GM21423 (cell line): Measurements from ENCODE around the gene WNT9A.
"Not testable (repeated sequence)": the region's sequence is repeated elsewhere in the genome, so short reads cannot be mapped to it uniquely, and the experiment has no call there.

ENCODE experiments used
- ATAC-seq: cut with Tn5 transposase; IDR thresholded peaks from one replicate; pipeline ENCODE4 v1.9.1; 2021; ENCODE audit warnings: mild to moderate bottlenecking, moderate library complexity; ENCODE audit not compliant: unreplicated experiment

WNT9A gene

DNA sequence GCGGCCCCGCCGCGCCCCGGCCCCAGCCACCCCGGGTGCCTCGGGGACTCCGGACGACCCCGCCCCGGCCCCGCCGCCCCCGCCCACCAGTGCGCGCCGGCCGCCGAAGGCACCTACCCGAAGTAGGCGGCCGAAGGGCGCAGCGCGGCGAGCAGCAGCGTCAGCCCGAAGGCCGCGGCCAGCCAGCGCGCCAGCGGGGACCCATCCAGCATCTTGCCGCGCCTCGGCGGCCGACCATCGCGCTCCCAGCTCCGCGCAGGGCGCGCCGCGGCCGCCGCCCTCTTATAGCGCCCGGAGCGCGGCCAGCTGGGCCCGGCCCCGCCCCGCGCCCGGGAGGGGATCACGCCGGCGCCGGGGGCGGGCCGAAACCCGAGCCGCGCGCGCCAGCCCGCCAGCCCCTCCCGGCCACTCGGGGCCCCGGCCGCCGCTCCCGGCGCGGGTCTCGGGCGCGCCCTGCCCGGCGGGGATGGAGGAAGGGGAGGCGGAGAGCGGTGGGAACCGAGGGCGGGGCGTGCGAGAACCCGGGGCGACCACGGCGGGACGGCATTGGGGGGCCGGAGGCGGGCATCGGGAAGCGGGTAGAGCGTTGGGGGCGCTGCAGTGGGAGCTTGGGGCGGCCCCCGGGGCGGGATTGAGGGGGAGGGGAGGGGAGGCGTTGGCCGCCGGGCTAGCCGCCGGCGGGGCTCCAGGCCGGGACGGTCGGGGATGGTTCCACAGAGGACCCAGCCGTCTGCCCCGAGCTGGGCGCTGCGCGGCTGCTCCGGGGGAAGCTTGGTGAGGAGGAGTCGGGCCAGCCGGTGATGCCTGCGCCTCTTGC is at the start of gene WNT9A:
Gene WNT9A, minus strand, starts transcription at position 257 of the 817 bp plus-strand sequence. Its CDS starts 45 bp downstream, at position 212.
- no peak for ATAC-seq

- no peak for ATAC-seq
These were observed 48.6 kb upstream of the WNT9A start for GRCh38 chr1:227996187-227996950.

GRCh38 chr1:227994632-227995300 is 47.0 kb upstream of the WNT9A start:
- ATAC-seq, result no peak

DNA sequence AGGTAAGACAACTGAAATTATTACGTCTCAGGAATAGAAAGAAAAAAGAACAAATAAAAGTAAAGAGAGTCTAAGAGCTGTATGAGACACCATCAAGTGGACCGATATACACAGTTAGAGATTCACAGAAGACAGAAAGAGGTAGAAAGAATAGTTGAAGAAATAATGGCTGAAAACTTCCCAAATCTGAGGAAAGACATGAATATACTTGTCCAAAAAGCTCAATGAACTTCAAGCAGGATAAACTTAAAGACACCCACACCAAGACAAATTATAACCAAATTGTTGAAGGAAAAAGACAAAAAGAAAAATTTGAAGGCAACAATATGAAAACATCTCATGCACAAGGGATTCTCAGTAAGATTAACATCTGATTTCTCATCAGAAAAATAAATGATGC is 39.4 kb upstream of the WNT9A start:
- no peak for ATAC-seq

GRCh38 chr1:227975583-227976283 is 28.0 kb upstream of the WNT9A start:
- ATAC-seq, result not testable (repeated sequence)

DNA sequence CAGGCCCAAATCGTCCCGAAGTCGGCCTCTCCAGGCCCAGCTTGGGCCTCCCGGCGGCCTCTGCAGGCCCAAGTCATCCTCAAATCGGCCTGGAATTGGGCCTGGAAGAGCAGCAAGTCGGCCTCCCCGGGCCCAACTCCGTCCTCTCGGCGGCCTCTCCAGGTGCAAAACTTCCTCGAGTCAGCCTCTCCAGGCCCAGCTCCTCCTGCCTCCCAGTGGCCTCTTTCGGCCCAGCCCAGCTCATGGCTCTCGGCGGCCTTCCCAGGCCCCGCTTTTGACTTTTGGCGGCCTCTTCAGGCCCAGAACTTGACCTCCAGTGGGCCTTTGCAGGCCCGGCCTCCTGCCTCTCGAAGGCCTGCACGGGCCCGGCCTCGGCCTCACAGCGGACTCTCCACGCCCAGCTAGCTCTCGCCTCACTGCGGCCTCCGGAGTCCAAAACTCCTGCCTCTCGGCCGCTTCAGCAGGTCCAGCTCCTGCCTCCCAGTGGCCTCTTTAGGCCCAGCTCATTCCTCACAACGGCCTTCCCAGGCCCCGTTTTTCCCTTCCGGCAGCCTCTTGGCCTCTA is 26.1 kb upstream of the WNT9A start:
- ATAC-seq, result not testable (repeated sequence)

DNA sequence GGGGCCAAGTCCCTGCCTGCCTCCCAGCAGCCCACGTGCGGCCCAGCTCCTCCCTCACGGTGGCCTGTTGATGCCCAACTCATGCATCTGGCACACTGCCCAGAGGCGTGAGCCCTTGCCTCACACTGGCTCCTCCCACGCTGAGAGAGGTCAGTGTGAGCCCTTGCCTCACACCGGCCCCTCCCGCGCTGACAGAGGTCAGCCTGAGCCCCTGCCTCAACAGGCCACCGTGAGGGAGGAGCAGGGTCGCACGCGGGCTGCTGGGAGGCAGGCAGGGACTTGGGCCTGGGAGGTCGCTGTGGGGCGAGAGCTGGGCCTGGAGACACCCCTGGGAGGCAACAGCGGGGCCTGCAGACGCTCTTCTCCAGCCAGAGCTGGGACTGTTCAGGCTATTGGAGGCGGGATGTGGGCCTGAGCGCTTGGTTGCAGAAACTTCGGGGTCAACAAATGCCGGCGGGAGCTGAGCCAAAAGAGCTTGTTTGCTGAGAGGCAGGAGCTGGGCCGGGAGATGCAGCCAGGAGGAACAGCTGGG is 25.2 kb upstream of the WNT9A start:
- ATAC-seq, result not testable (repeated sequence)

- ATAC-seq, result not testable (repeated sequence)
These were observed 24.5 kb upstream of the WNT9A start for GRCh38 chr1:227972283-227972679.

GRCh38 chr1:227971643-227972282 is 24.0 kb upstream of the WNT9A start:
- ATAC-seq, result not testable (repeated sequence)

DNA sequence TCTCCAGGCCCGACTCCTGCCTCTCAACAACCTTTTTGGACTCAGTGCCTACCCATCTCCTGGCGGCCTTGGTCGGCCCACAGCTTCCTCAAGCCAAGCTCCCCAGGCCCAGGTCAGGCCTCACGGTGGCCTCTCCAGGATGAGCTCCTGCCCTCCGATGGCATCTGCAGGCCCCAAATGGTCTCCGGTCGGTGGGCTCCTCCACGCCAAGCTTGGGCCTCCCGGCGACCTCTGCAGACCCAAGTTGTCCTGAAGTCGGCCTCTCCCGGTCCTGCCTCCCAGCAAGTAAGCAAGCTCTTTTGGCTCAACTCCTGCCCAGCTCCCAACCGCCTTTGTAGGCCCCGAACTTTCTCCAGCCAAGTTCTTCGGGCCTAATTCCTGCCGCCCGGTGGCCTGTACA is 23.5 kb upstream of the WNT9A start:
- ATAC-seq, result not testable (repeated sequence)

DNA sequence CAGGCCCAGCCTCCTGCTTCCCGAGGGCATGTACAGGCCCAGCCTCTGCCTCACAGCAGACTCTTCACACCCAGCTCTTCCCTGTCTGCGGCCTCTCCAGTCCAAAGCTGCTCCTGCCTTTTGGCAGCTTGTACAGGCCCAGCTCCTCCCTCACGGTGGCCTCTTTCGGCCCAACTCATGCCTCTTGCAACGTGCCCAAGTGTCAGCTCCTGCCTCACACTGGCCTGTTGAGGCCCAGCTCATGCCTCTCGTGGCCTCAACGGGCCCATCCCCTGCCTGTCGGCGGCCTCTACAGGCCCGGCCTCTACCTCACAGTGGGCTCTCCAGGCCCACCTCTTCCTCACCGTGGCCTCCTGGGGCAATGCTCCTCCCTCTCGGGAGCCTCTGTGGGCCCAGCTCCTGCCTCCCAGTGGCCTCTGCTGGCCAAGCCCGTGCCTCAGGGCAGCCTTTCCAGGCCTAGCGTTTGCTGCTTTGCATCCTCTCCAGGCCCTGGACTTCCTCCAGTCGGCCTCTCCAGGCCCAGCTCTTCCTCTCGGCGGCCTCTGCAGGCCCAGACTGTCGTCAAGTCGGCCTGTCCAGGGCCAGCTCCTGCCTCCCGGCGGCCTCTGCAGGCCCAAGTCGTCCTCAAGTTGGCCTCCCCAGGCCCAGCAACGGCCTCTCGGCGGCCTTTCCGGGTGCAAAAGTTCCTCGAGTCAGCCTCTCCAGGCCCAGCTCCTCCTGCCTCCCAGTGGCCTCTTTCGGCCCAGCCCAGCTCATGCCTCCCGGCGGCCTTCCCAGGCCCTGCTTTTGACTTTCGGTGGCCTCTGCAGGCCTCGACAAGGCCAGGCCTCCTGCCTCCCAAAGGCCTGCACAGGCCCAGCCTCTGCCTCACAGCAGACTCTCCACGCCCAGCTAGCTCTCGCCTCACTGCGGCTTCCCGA is 22.6 kb upstream of the WNT9A start:
- ATAC-seq, result not testable (repeated sequence)

DNA sequence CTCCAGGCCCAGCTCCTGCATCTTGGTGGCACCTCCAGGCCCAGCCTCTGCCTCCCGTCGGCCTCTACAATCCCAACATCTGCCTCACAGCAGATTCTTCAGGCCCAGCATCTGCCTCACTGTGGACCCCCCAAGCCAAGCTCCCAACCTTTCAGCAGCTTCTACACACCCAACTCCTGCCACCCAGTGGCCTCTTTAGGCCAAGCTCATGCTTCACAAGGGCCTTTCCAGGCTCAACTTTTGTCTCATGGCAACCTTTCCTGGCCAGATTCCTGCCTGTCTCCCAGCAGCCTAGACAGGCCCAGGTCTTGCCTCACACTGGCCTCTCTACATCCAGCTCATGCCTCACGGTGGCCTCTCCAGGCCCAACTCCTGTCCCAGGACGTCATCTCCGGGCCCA is 20.1 kb upstream of the WNT9A start:
- not testable (repeated sequence) for ATAC-seq

GRCh38 chr1:227966733-227967132 is 19.0 kb upstream of the WNT9A start:
- not testable (repeated sequence) for ATAC-seq

- no peak for ATAC-seq
These were observed 14.1 kb upstream of the WNT9A start for GRCh38 chr1:227961651-227962466.

DNA sequence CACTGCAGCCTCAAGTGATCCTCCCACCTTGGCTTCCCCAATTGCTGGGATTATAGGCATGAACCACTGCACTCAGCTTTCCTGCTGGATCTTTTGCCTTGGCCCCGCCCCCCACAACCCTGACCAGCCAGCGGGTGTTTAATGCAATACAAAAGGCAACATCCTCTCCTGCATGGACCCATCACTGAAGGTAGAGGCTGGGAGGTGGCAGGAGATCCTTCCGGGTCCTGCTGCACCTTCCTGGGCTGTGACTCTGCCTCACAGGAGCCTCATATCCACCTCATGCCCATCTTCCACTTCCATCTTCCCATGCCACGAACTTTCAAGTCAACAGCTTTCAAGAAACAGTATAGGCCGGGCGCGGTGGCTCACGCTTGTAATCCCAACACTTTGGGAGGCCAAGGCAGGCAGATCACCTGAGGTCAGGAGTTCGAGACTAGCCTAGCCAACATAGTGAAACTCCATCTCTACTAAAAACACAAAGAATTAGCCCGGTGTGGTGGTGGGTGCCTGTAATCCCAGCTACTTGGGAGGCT is 11.7 kb upstream of the WNT9A start:
- no peak for ATAC-seq

- ATAC-seq, result no peak
These were observed 11.0 kb upstream of the WNT9A start for GRCh38 chr1:227958617-227959324.

DNA sequence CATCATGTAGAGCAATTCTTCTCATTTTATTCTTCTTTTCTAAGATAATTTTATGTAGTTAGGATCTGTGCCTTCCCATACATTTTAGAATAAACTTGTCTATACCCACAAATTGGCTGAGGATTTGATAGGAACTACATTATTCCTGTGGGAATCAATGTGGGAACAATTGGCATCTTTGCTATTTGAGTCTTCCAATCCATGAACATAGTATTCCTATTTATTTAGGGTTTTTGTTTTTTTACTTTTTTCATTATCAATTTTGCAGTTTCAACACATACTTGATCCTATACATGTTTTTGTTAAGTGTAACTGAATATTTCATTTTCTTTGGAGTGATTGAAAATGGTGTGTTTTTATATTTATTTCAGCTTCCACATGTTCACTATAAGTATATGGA is 8.1 kb upstream of the WNT9A start:
- ATAC-seq, result no peak
